GM23248 (cell line): ENCODE results near the gene CRY1.

Source experiments
- EZH2 ChIP-seq: fragments of 200-600 bp; sonication (generic); IDR thresholded peaks from 2 replicates; pipeline ENCODE4 v1.6.1; 2018; ENCODE audit warnings: antibody characterized with exemption, mild to moderate bottlenecking; ENCODE audit not compliant: insufficient read depth, poor library complexity, severe bottlenecking
- EZH2phosphoT487 ChIP-seq: fragments of 200-600 bp; sonication (generic); IDR thresholded peaks from 2 replicates; pipeline ENCODE4 v1.6.1; 2018; ENCODE audit warnings: antibody characterized with exemption, moderate library complexity, mild to moderate bottlenecking, low read depth; ENCODE audit not compliant: insufficient read depth

- TF ChIP-seq EZH2: no peak
- TF ChIP-seq EZH2phosphoT487: no peak
Measured at GRCh38 chr12:107029081-107029480, 64.3 kb downstream of the CRY1 start.
